Stromal cell of bone marrow (primary cell): Measurements from ENCODE around the gene GCNT2.
A peak's percentile ranks its signal among the peaks of the same experiment; 100 is the strongest.
"Not testable (repeated sequence)": the region's sequence is repeated elsewhere in the genome, so short reads cannot be mapped to it uniquely, and the experiment has no call there.

ENCODE experiments used
- DNase-seq: peaks from one replicate; pipeline ENCODE4 v3.0.0-alpha.2; 2012; ENCODE audit warnings: low read depth

GCNT2 gene

GRCh38 chr6:10521104-10521808 lies at the start of gene GCNT2:
Gene GCNT2 (plus strand): TSS chr6:10521351. CDS start chr6:10528912, 7,561 bp downstream.
- DNase-seq: no peak

- no peak for DNase-seq
Observed at GRCh38 chr6:10472634-10473033, 48.5 kb upstream of the GCNT2 start.

- DNase-seq: peak; percentile 11
Observed at GRCh38 chr6:10478187-10479040, 42.7 kb upstream of the GCNT2 start.

GRCh38 chr6:10479939-10480700 lies 41.0 kb upstream of the GCNT2 start:
- DNase-seq: no peak

GRCh38 chr6:10481101-10481500 lies 40.0 kb upstream of the GCNT2 start:
- no peak for DNase-seq

GRCh38 chr6:10482636-10483257 lies 38.4 kb upstream of the GCNT2 start:
- no peak for DNase-seq

GRCh38 chr6:10484912-10485311 lies 36.2 kb upstream of the GCNT2 start:
- no peak for DNase-seq

GRCh38 chr6:10485406-10485805 lies 35.7 kb upstream of the GCNT2 start:
- DNase-seq: no peak

GRCh38 chr6:10486215-10486614 lies 34.9 kb upstream of the GCNT2 start:
- no peak for DNase-seq

- DNase-seq: not testable (repeated sequence)
Observed at GRCh38 chr6:10486944-10487588, 34.1 kb upstream of the GCNT2 start.

GRCh38 chr6:10487668-10488327 lies 33.4 kb upstream of the GCNT2 start:
- DNase-seq: no peak

GRCh38 chr6:10491463-10491862 lies 29.7 kb upstream of the GCNT2 start:
- DNase-seq: no peak

- not testable (repeated sequence) for DNase-seq
Observed at GRCh38 chr6:10491905-10492304, 29.2 kb upstream of the GCNT2 start.

- DNase-seq: no peak
Observed at GRCh38 chr6:10495029-10495428, 26.1 kb upstream of the GCNT2 start.

- no peak for DNase-seq
Observed at GRCh38 chr6:10505529-10505928, 15.6 kb upstream of the GCNT2 start.

- DNase-seq: no peak
Observed at GRCh38 chr6:10507298-10507697, 13.9 kb upstream of the GCNT2 start.

GRCh38 chr6:10507715-10508114 lies 13.4 kb upstream of the GCNT2 start:
- DNase-seq: no peak

GRCh38 chr6:10510592-10511367 lies 10.4 kb upstream of the GCNT2 start:
- DNase-seq: no peak

- DNase-seq: no peak
Observed at GRCh38 chr6:10511477-10511876, 9.7 kb upstream of the GCNT2 start.

GRCh38 chr6:10513544-10513943 lies 7.6 kb upstream of the GCNT2 start:
- DNase-seq: no peak
